Hepatocyte (in vitro differentiated cells): ENCODE measurements around the gene TMEM126B. TPM values are rescaled to one million over a fixed set of nuclear protein-coding genes. Genes with fewer than 3 reads are reported as not detected.
"Not testable (repeated sequence)": the region's sequence is repeated elsewhere in the genome, so short reads cannot be mapped to it uniquely, and the experiment has no call there.

Experiments
- DNase-seq: peaks from one replicate; pipeline ENCODE4 v3.0.0-alpha.2; 2016; ENCODE audit warnings: low spot score
- H2AFZ ChIP-seq: fragments of 200-600 bp; sonication (generic); 2 replicates; pipeline ENCODE4 v1.6.0; 2016; ENCODE audit warnings: antibody characterized with exemption, mild to moderate bottlenecking
- H3K27ac ChIP-seq: fragments of 200-600 bp; sonication (generic); 2 replicates; pipeline ENCODE4 v1.5.1; 2016; ENCODE audit warnings: mild to moderate bottlenecking
- H3K27me3 ChIP-seq: fragments of 200-600 bp; sonication (generic); 2 replicates; pipeline ENCODE4 v1.6.1; 2016
- H3K36me3 ChIP-seq: fragments of 200-600 bp; sonication (generic); replicated peaks from 2 replicates; pipeline ENCODE4 v1.5.1; 2016; ENCODE audit warnings: low read depth; ENCODE audit not compliant: insufficient read depth
- H3K4me1 ChIP-seq: fragments of 200-600 bp; sonication (generic); 2 replicates; pipeline ENCODE4 v1.5.1; 2016; ENCODE audit warnings: mild to moderate bottlenecking, moderate library complexity; ENCODE audit not compliant: insufficient read depth
- H3K4me2 ChIP-seq: fragments of 200-600 bp; sonication (generic); 2 replicates; pipeline ENCODE4 v1.6.0; 2016
- H3K4me3 ChIP-seq: fragments of 200-600 bp; sonication (generic); 2 replicates; pipeline ENCODE4 v1.5.1; 2016; ENCODE audit warnings: mild to moderate bottlenecking
- H3K79me2 ChIP-seq: fragments of 200-600 bp; sonication (generic); 2 replicates; pipeline ENCODE4 v1.6.0; 2017; ENCODE audit warnings: mild to moderate bottlenecking
- H3K9me2 ChIP-seq: fragments of 200-600 bp; sonication (generic); replicated peaks from 2 replicates; pipeline ENCODE4 v1.6.0; 2017; ENCODE audit warnings: mild to moderate bottlenecking; ENCODE audit not compliant: insufficient read depth
- H3K9me3 ChIP-seq: fragments of 200-600 bp; sonication (generic); 2 replicates; pipeline ENCODE4 v1.5.1; 2016; ENCODE audit warnings: low read depth, mild to moderate bottlenecking
- H4K20me1 ChIP-seq: fragments of 200-600 bp; sonication (generic); 2 replicates; pipeline ENCODE4 v1.6.0; 2016; ENCODE audit warnings: mild to moderate bottlenecking; ENCODE audit not compliant: insufficient read depth, poor library complexity, severe bottlenecking
- CTCF ChIP-seq: fragments of 200-600 bp; sonication (generic); IDR thresholded peaks from 2 replicates; pipeline ENCODE4 v1.5.1; 2016; ENCODE audit warnings: antibody characterized with exemption, mild to moderate bottlenecking; ENCODE audit not compliant: poor library complexity
- EZH2 ChIP-seq: fragments of 200-600 bp; sonication (generic); IDR thresholded peaks from 2 replicates; pipeline ENCODE4 v1.6.1; 2016; ENCODE audit warnings: antibody characterized with exemption, mild to moderate bottlenecking, borderline replicate concordance
- EZH2phosphoT487 ChIP-seq: fragments of 200-600 bp; sonication (generic); IDR thresholded peaks from one replicate; pipeline ENCODE4 v1.6.1; 2018; ENCODE audit warnings: antibody characterized with exemption, mild to moderate bottlenecking, low read depth, moderate library complexity; ENCODE audit not compliant: unreplicated experiment, severe bottlenecking
- WGBS: methylation state at CpG from one replicate; pipeline ENCODE4 v1.1.6; 2016; ENCODE audit warnings: low lambda C conversion rate; ENCODE audit errors: missing lambda C conversion rate; 5-methylcytosine and 5-hydroxymethylcytosine counted together
- polyA plus RNA-seq: library from polyadenylated mRNA; unstranded; fragments of >200 nt; fragmentation: Nextera tagmentation; extraction: Ambion mirVana; gene quantifications from 2 replicates; pipeline ENCODE4 v1.2.1, GENCODE V29; 2016
- total RNA-seq: library from RNA; depleted of rRNA; stranded (reverse); fragments of >200 nt; gene quantifications from 2 replicates; pipeline ENCODE4 v1.2.3, GENCODE V29; 2014

TMEM126B gene
- total and polyA plus RNA-seq, 2 experiments from 2014 or later = 58.9 to 87.8 TPM

GRCh38 chr11:85602526-85603213 lies 25.7 kb upstream of the TMEM126B start:
- Histone ChIP-seq H3K4me3 (no peak overlapping the region), H2AFZ (no peak overlapping the region), H3K4me1 (no peaks in the 10 kb centered on the region), H3K9me3 (no peaks in the 10 kb centered on the region), H3K36me3 (no peaks in the 10 kb centered on the region), H3K79me2 (no peaks in the 10 kb centered on the region), H3K27me3 (no peaks in the 10 kb centered on the region), H3K4me2 (no peak overlapping the region), H4K20me1 (no peaks in the 10 kb centered on the region), H3K9me2 (no peaks in the 10 kb centered on the region), H3K27ac (no peak overlapping the region)
- WGBS = 99% methylated on average over 2 of the region's 2 CpGs
- no peak for DNase-seq
- TF ChIP-seq EZH2phosphoT487 (no peak), CTCF (no peak), EZH2 (no peak)

GRCh38 chr11:85603220-85603619 lies 25.2 kb upstream of the TMEM126B start:
- no peaks in the 10 kb centered on the region for H3K4me1 ChIP-seq
- no peak overlapping the region for H3K4me2 ChIP-seq
- H3K79me2 ChIP-seq = no peaks in the 10 kb centered on the region
- H3K36me3 ChIP-seq = no peaks in the 10 kb centered on the region
- H3K4me3 ChIP-seq = no peak overlapping the region
- H4K20me1 ChIP-seq = no peaks in the 10 kb centered on the region
- H3K27ac ChIP-seq = no peak overlapping the region
- H3K27me3 ChIP-seq = no peaks in the 10 kb centered on the region
- no peak for TF ChIP-seq EZH2phosphoT487
- no peak for TF ChIP-seq CTCF
- no peak for TF ChIP-seq EZH2
- no peak overlapping the region for H2AFZ ChIP-seq
- no peak for DNase-seq
- H3K9me3 ChIP-seq = no peaks in the 10 kb centered on the region
- H3K9me2 ChIP-seq = no peaks in the 10 kb centered on the region
- WGBS = 94% methylated on average over 4 of the region's 4 CpGs

GRCh38 chr11:85606237-85606636 lies 22.2 kb upstream of the TMEM126B start:
- not testable (repeated sequence) for H3K4me3 ChIP-seq, H2AFZ ChIP-seq, H3K4me2 ChIP-seq, H4K20me1 ChIP-seq, H3K9me2 ChIP-seq, DNase-seq, H3K9me3 ChIP-seq, H3K27ac ChIP-seq, H3K79me2 ChIP-seq, H3K4me1 ChIP-seq, H3K27me3 ChIP-seq, H3K36me3 ChIP-seq
- 96% methylated on average over 3 of the region's 3 CpGs for WGBS

- H3K36me3 ChIP-seq, H3K4me1 ChIP-seq, H3K9me3 ChIP-seq, DNase-seq, H3K27ac ChIP-seq, H3K4me2 ChIP-seq, H3K9me2 ChIP-seq, H3K4me3 ChIP-seq, H3K79me2 ChIP-seq, H4K20me1 ChIP-seq, H3K27me3 ChIP-seq, H2AFZ ChIP-seq: not testable (repeated sequence)
These were observed 19.8 kb upstream of the TMEM126B start for GRCh38 chr11:85608621-85609020.

GRCh38 chr11:85609286-85609685 lies 19.1 kb upstream of the TMEM126B start:
- not testable (repeated sequence) for H3K4me3 ChIP-seq, H3K4me2 ChIP-seq, H3K36me3 ChIP-seq, H3K27ac ChIP-seq, H3K9me3 ChIP-seq, DNase-seq, H4K20me1 ChIP-seq, H3K9me2 ChIP-seq, H3K4me1 ChIP-seq, H3K27me3 ChIP-seq, H3K79me2 ChIP-seq, H2AFZ ChIP-seq
- WGBS = 60% methylated on average over 2 of the region's 2 CpGs

GRCh38 chr11:85611643-85612042 lies 16.8 kb upstream of the TMEM126B start:
- not testable (repeated sequence) for H3K9me3 ChIP-seq, H3K4me3 ChIP-seq, H3K79me2 ChIP-seq, H3K4me2 ChIP-seq, H4K20me1 ChIP-seq, H3K4me1 ChIP-seq, H3K27me3 ChIP-seq, H2AFZ ChIP-seq, H3K27ac ChIP-seq, DNase-seq, H3K36me3 ChIP-seq, H3K9me2 ChIP-seq
- WGBS = 86% methylated on average over 2 of the region's 2 CpGs
